ENCODE results near the gene MRFAP1L1. TPM values are rescaled to one million over a fixed set of nuclear protein-coding genes. Genes with fewer than 3 reads are reported as not detected.

MRFAP1L1 gene
- total and polyA plus RNA-seq, 9 of the 15 experiments (the other 6 are each of a cell fraction or from before 2014, with no cell fraction given): 37.6 to 111 (median 83.8) TPM

GRCh38 chr4:6687947-6688878 is 21.5 kb downstream of the MRFAP1L1 start:
- Histone ChIP-seq H3K79me2 (ENCODE audit: control insufficient read depth, insufficient read depth, low read length) (no peaks in the 10 kb centered on the region), H3K9me1 (ENCODE audit: control insufficient read depth, insufficient read depth, low read length) (no peaks in the 10 kb centered on the region), H3K27ac (ENCODE audit: extremely low read depth, low read depth, low read length) (peak overlapping the region; percentile 74), H3K4me2 (ENCODE audit: insufficient read depth, low read length) (peak overlapping the region; percentile 79), H3K36me3 (ENCODE audit: control insufficient read depth, insufficient read depth, low read length) (no peaks in the 10 kb centered on the region), H3K4me1 (replicated peaks in 1 of 2; ENCODE audit: control insufficient read depth in 2 of 2, insufficient read depth in 2 of 2, low read length in 2 of 2) (peaks cover 32 to 46% of the 10 kb centered on the region in 2 experiments), H2AFZ (ENCODE audit: low read depth, low read length) (peak overlapping the region; percentile 98), H3K4me3 (no peak overlapping the region), H3K9ac (ENCODE audit: insufficient read depth in 1 of 2, low read depth in 2 of 2, low read length in 2 of 2) (peak overlapping the region; percentile 66 to 77), H4K20me1 (replicated peaks; ENCODE audit: control insufficient read depth, insufficient read depth, low read length) (no peaks in the 10 kb centered on the region), H3K27me3 (ENCODE audit: control insufficient read depth in 2 of 2, insufficient read depth in 2 of 2, low read length in 2 of 2) (no peaks in the 10 kb centered on the region), H3K9me3 (replicated peaks; ENCODE audit: control insufficient read depth, insufficient read depth, low read depth, low read length) (no peaks in the 10 kb centered on the region)
- intact Hi-C loops (cut with micrococcal nuclease) (no loop called here), in situ Hi-C loops (cut with MboI) (no loop called here)
- peak in 1 of 4 experiments; percentile 39 for DNase-seq (ENCODE audit: extremely low read depth in 1 of 4, low spot score in 3 of 4)
- no peak for ATAC-seq
- no TSS peak for BruUV-seq (replicated peaks)
- FAIRE-seq: peak; percentile 56
- WGBS (ENCODE audit: insufficient coverage, low coverage, missing lambda C conversion rate): 73% methylated on average over 24 of the region's 24 CpGs
- ChIA-PET POLR2A (interaction anchor here (1.4 to 4.8 kb wide), 3 partner anchors 12 to 15 kb away, joined by 4 to 25 read pairs (median 13); a partner anchor contains a TSS), CTCF (ENCODE audit: low intra/inter-chr PET ratio) (interaction anchor here (0.6 kb wide), 1 partner anchor 12 kb away, joined by 5 read pairs; no protein-coding TSS in a partner anchor)
- TF ChIP-seq ZNF507 (tag; conservative IDR thresholded peaks at IDR 0.05): no peak
- no peak for TF ChIP-seq ZNF184 (CRISPR knock-in tag; IDR thresholded peaks at IDR 0.05)
- TF ChIP-seq ZC3H8 (IDR thresholded peaks at IDR 0.05): no peak
- no peak for TF ChIP-seq MYBL2 (IDR thresholded peaks at IDR 0.05; ENCODE audit: low read depth)
- TF ChIP-seq MYBL2 (CRISPR knock-in tag; IDR thresholded peaks at IDR 0.05; ENCODE audit: borderline replicate concordance): no peak
- TF ChIP-seq MGA (IDR thresholded peaks at IDR 0.05): no peak
- 0 out of 4 replicates have a peak, but pooled peaks of 1 of the 2 experiments have one; percentile 3 for TF ChIP-seq SRF (CRISPR knock-in tag; IDR thresholded peaks at IDR 0.05)
